ENCODE results near the gene GFPT1. TPM values are rescaled to one million over a fixed set of nuclear protein-coding genes. Genes with fewer than 3 reads are reported as not detected.
A peak's percentile ranks its signal among the peaks of the same experiment; 100 is the strongest.

GFPT1 gene
- total RNA-seq, 3 donors from 2014 or later (not counting 1 experiment from before 2014, with no cell fraction given) = 13.9 to 16.4 (median 15.0) TPM

DNA sequence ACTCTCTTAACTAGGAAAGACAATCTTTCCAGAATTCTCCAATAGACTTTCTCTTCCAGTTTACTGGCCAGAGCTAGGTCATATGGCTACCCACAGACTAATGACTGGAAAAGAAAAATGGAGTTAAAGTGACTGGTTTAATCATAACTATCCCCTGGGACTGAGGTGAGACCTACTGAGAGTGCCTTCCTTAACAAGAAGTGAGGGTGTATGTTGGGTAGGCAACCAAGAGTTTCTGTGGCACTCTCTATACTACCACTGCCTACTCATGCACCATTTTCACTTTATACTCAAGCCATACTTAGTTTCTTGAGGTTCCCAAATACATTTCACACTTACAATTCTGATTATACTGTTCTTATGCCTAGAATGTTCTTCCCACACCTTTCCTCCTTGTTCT lies 6.9 kb upstream of the GFPT1 start:
- no peaks in the 10 kb centered on the region for H3K27me3 ChIP-seq (ENCODE audit: control insufficient read depth, insufficient read depth, low read length)
- Mint-ChIP-seq H3K4me1 (no peaks in the 10 kb centered on the region), H3K9me3 (no peaks in the 10 kb centered on the region), H3K4me3 (no peak overlapping the region), H3K27me3 (ENCODE audit: low read depth in 2 of 2) (no peaks in the 10 kb centered on the region), H3K27ac (no peak overlapping the region), H3K36me3 (no peaks in the 10 kb centered on the region)
- H3K9me3 ChIP-seq (ENCODE audit: control insufficient read depth, insufficient read depth, low read length) = no peaks in the 10 kb centered on the region
- peaks cover 18% of the 10 kb centered on the region for H3K36me3 ChIP-seq (ENCODE audit: control insufficient read depth, insufficient read depth, low read length)
- H3K4me1 ChIP-seq (ENCODE audit: control insufficient read depth, insufficient read depth, low read length) = no peaks in the 10 kb centered on the region
- no peak for TF ChIP-seq CTCF (IDR thresholded peaks at IDR 0.05)
- no peak for DNase-seq
- H3K27ac ChIP-seq (ENCODE audit: low read length) = no peak overlapping the region
- no peak for ATAC-seq
- intact Hi-C loops (cut with micrococcal nuclease) = no loop called here
- H3K4me3 ChIP-seq (ENCODE audit: low read length) = no peak overlapping the region

- Mint-ChIP-seq H3K4me1 (peaks cover 19 to 21% of the 10 kb centered on the region in 2 donors), H3K4me3 (no peak overlapping the region), H3K9me3 (no peaks in the 10 kb centered on the region), H3K27me3 (ENCODE audit: low read depth in 2 of 2) (no peaks in the 10 kb centered on the region), H3K27ac (no peak overlapping the region), H3K36me3 (no peaks in the 10 kb centered on the region)
- no peak for ATAC-seq
- no peaks in the 10 kb centered on the region for H3K36me3 ChIP-seq (ENCODE audit: control insufficient read depth, insufficient read depth, low read length)
- no peak overlapping the region for H3K27ac ChIP-seq (ENCODE audit: low read length)
- 76% methylated on average over 2 of the region's 3 CpGs for WGBS (ENCODE audit: insufficient coverage)
- H3K9me3 ChIP-seq (ENCODE audit: control insufficient read depth, insufficient read depth, low read length) = no peaks in the 10 kb centered on the region
- peaks cover 8% of the 10 kb centered on the region for H3K4me1 ChIP-seq (ENCODE audit: control insufficient read depth, insufficient read depth, low read length)
- TF ChIP-seq CTCF (IDR thresholded peaks at IDR 0.05) = no peak
- no peak for DNase-seq
- no peak overlapping the region for H3K4me3 ChIP-seq (ENCODE audit: low read length)
- intact Hi-C loops (cut with micrococcal nuclease) = no loop called here
- no peaks in the 10 kb centered on the region for H3K27me3 ChIP-seq (ENCODE audit: control insufficient read depth, insufficient read depth, low read length)
Measured at GRCh38 chr2:69390471-69390870, 3.4 kb upstream of the GFPT1 start.

- no peaks in the 10 kb centered on the region for H3K9me3 Mint-ChIP-seq
- 96% methylated on average over 3 of the region's 3 CpGs for WGBS (ENCODE audit: insufficient coverage)
- H3K4me3 Mint-ChIP-seq = no peak overlapping the region
- H3K4me1 Mint-ChIP-seq = peaks cover 19 to 21% of the 10 kb centered on the region in 2 donors
- Histone ChIP-seq H3K4me1 (ENCODE audit: control insufficient read depth, insufficient read depth, low read length) (peaks cover 8% of the 10 kb centered on the region), H3K9me3 (ENCODE audit: control insufficient read depth, insufficient read depth, low read length) (no peaks in the 10 kb centered on the region), H3K4me3 (ENCODE audit: low read length) (no peak overlapping the region), H3K27ac (ENCODE audit: low read length) (no peak overlapping the region), H3K36me3 (ENCODE audit: control insufficient read depth, insufficient read depth, low read length) (no peaks in the 10 kb centered on the region), H3K27me3 (ENCODE audit: control insufficient read depth, insufficient read depth, low read length) (no peaks in the 10 kb centered on the region)
- no peak for TF ChIP-seq CTCF (IDR thresholded peaks at IDR 0.05)
- H3K36me3 Mint-ChIP-seq = no peaks in the 10 kb centered on the region
- H3K27ac Mint-ChIP-seq = no peak overlapping the region
- no peaks in the 10 kb centered on the region for H3K27me3 Mint-ChIP-seq (ENCODE audit: low read depth in 2 of 2)
- ATAC-seq (no peak), DNase-seq (no peak)
- intact Hi-C loops (cut with micrococcal nuclease) = no loop called here
Measured at GRCh38 chr2:69390001-69390400, 3.0 kb upstream of the GFPT1 start.

- DNase-seq (no peak), ATAC-seq (no peak)
- no peak overlapping the region for H3K4me3 ChIP-seq (ENCODE audit: low read length)
- no peak for TF ChIP-seq CTCF (IDR thresholded peaks at IDR 0.05)
- intact Hi-C loops (cut with micrococcal nuclease) = no loop called here
- H3K27ac ChIP-seq (ENCODE audit: low read length) = no peak overlapping the region
- H3K4me3 Mint-ChIP-seq = peak overlapping the region; percentile 26
- H3K4me1 ChIP-seq (ENCODE audit: control insufficient read depth, insufficient read depth, low read length) = peaks cover 8% of the 10 kb centered on the region
- H3K27me3 Mint-ChIP-seq (ENCODE audit: low read depth in 2 of 2) = no peaks in the 10 kb centered on the region
- WGBS (ENCODE audit: insufficient coverage) = 100% methylated on average over 2 of the region's 3 CpGs
- no peaks in the 10 kb centered on the region for H3K9me3 Mint-ChIP-seq
- no peaks in the 10 kb centered on the region for H3K36me3 Mint-ChIP-seq
- H3K27me3 ChIP-seq (ENCODE audit: control insufficient read depth, insufficient read depth, low read length) = no peaks in the 10 kb centered on the region
- peaks cover 19 to 21% of the 10 kb centered on the region in 2 donors for H3K4me1 Mint-ChIP-seq
- H3K9me3 ChIP-seq (ENCODE audit: control insufficient read depth, insufficient read depth, low read length) = no peaks in the 10 kb centered on the region
- H3K36me3 ChIP-seq (ENCODE audit: control insufficient read depth, insufficient read depth, low read length) = no peaks in the 10 kb centered on the region
- H3K27ac Mint-ChIP-seq = no peak overlapping the region
Measured at GRCh38 chr2:69389271-69389670, 2.2 kb upstream of the GFPT1 start.
